Caco-2 (cell line): ENCODE results near the gene REV3L. TPM values are rescaled to one million over a fixed set of nuclear protein-coding genes. Genes with fewer than 3 reads are reported as not detected.

Experiments
- BruUV-seq: library from RNA; stranded (reverse); fragments of 400-500 nt; replicated peaks from 2 replicates; lab custom pipeline; 2021; lab: Mats Ljungman, UMichigan
- CTCF ChIA-PET: fragments of 300-600 bp; sonication (Branson Sonifier 250); formaldehyde crosslinking; loops from one replicate; lab custom pipeline; 2022; ENCODE audit warnings: antibody characterized with exemption; lab: Charles Lee
- POLR2A ChIA-PET: fragments of 300-600 bp; sonication (Branson Sonifier 250); formaldehyde crosslinking; loops from one replicate; lab custom pipeline; 2022; ENCODE audit warnings: antibody characterized with exemption; lab: Charles Lee
- DNase-seq, 2 experiments: peaks; one replicate each; pipeline versions ENCODE4 v3.0.0 to v3.0.0-alpha.2; 2020 to 2022
- H3K27me3 ChIP-seq: replicated peaks from 2 replicates; pipeline ENCODE4 v1.6.0; 2011; ENCODE audit warnings: low read length; ENCODE audit not compliant: control insufficient read depth, insufficient read depth
- H3K36me3 ChIP-seq: 2 replicates; pipeline ENCODE4 v1.5.1; 2011; ENCODE audit warnings: low read length; ENCODE audit not compliant: control insufficient read depth, insufficient read depth
- H3K4me1 ChIP-seq: fragments of 250-450 bp; sonication (Bioruptor Pico); 2 replicates; pipeline ENCODE4 v1.5.1; 2020; ENCODE audit warnings: mild to moderate bottlenecking
- H3K4me3 ChIP-seq: 2 replicates; pipeline ENCODE4 v1.5.1; 2011; ENCODE audit warnings: low read depth, mild to moderate bottlenecking, control low read depth, low read length
- H3K9me3 ChIP-seq: fragments of 250-450 bp; sonication (Bioruptor Pico); 2 replicates; pipeline ENCODE4 v1.5.1; 2020; ENCODE audit warnings: mild to moderate bottlenecking, moderate library complexity
- H3K27ac Mint-ChIP-seq: one replicate; pipeline ENCODE4 v1.8.0; 2022; ENCODE audit warnings: mixed read lengths; ENCODE audit not compliant: unreplicated experiment
- H3K27me3 Mint-ChIP-seq: one replicate; pipeline ENCODE4 v1.8.0; 2022; ENCODE audit warnings: mixed read lengths; ENCODE audit not compliant: insufficient read depth, unreplicated experiment
- H3K36me3 Mint-ChIP-seq: one replicate; pipeline ENCODE4 v1.8.0; 2022; ENCODE audit warnings: mild to moderate bottlenecking, mixed read lengths; ENCODE audit not compliant: insufficient read depth, unreplicated experiment
- H3K4me1 Mint-ChIP-seq: one replicate; pipeline ENCODE4 v1.8.0; 2022; ENCODE audit warnings: low read depth, mixed read lengths; ENCODE audit not compliant: unreplicated experiment
- H3K4me3 Mint-ChIP-seq: one replicate; pipeline ENCODE4 v1.8.0; 2022; ENCODE audit warnings: mild to moderate bottlenecking, moderate library complexity, mixed read lengths; ENCODE audit not compliant: unreplicated experiment
- H3K9me3 Mint-ChIP-seq: one replicate; pipeline ENCODE4 v1.8.0; 2022; ENCODE audit warnings: mixed read lengths; ENCODE audit not compliant: unreplicated experiment
- intact Hi-C: fragments of 100-400 bp; cut with micrococcal nuclease; formaldehyde crosslinking; loops from one replicate; pipeline ENCODE4 v1.10.0; 2022; ENCODE audit not compliant: unreplicated experiment
- total RNA-seq: library from RNA; stranded (reverse); gene quantifications from 2 replicates; pipeline ENCODE4 v1.2.3, GENCODE V29; 2022
- TF ChIP-seq, protein P1 (sequence below), 2 experiments: fragments of 200-600 bp in 1 of 2; IDR thresholded peaks; 1 replicate in 1 of 2; 2 replicates in 1 of 2; pipeline versions ENCODE4 v1.5.1 to v1.8.0; 2011 to 2022; ENCODE audit warnings: antibody characterized with exemption in 1 of 2, control low read depth in 1 of 2, inconsistent platforms in 1 of 2, low read depth in 1 of 2, low read length in 1 of 2, mild to moderate bottlenecking in 1 of 2, moderate library complexity in 1 of 2; ENCODE audit not compliant: insufficient read depth in 1 of 2, severe bottlenecking in 1 of 2, unreplicated experiment in 1 of 2

The REV3L gene
- total RNA-seq, 1 experiment from 2014 or later = 22.2 TPM

- no TSS peak for BruUV-seq
- peaks cover 5% of the 10 kb centered on the region for H3K36me3 Mint-ChIP-seq
- no peak overlapping the region for H3K4me3 ChIP-seq
- H3K4me1 ChIP-seq = peaks cover 26% of the 10 kb centered on the region
- no peaks in the 10 kb centered on the region for H3K27me3 Mint-ChIP-seq
- H3K27me3 ChIP-seq = no peaks in the 10 kb centered on the region
- intact Hi-C loops = no loop called here
- H3K36me3 ChIP-seq = no peaks in the 10 kb centered on the region
- TF ChIP-seq, protein P1, sequence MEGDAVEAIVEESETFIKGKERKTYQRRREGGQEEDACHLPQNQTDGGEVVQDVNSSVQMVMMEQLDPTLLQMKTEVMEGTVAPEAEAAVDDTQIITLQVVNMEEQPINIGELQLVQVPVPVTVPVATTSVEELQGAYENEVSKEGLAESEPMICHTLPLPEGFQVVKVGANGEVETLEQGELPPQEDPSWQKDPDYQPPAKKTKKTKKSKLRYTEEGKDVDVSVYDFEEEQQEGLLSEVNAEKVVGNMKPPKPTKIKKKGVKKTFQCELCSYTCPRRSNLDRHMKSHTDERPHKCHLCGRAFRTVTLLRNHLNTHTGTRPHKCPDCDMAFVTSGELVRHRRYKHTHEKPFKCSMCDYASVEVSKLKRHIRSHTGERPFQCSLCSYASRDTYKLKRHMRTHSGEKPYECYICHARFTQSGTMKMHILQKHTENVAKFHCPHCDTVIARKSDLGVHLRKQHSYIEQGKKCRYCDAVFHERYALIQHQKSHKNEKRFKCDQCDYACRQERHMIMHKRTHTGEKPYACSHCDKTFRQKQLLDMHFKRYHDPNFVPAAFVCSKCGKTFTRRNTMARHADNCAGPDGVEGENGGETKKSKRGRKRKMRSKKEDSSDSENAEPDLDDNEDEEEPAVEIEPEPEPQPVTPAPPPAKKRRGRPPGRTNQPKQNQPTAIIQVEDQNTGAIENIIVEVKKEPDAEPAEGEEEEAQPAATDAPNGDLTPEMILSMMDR (IDR thresholded peaks at IDR 0.05; ENCODE audit: insufficient read depth in 1 of 2, low read depth in 1 of 2, low read length in 1 of 2, severe bottlenecking in 1 of 2, unreplicated experiment in 1 of 2) = no peak
- DNase-seq = no peak
- no peaks in the 10 kb centered on the region for H3K4me1 Mint-ChIP-seq
- peaks cover 28% of the 10 kb centered on the region for H3K9me3 Mint-ChIP-seq
- H3K9me3 ChIP-seq = 0 out of 2 replicates have a peak, but pooled peaks cover 3% of the 10 kb centered on the region
- H3K4me3 Mint-ChIP-seq = no peak overlapping the region
- CTCF ChIA-PET = no interaction called here
- POLR2A ChIA-PET = no interaction called here
- H3K27ac Mint-ChIP-seq = no peak overlapping the region
These were observed 21.2 kb downstream of the REV3L start for GRCh38 chr6:111461860-111462259.

GRCh38 chr6:111458670-111459232 is 24.3 kb downstream of the REV3L start:
- POLR2A ChIA-PET = no interaction called here

DNA sequence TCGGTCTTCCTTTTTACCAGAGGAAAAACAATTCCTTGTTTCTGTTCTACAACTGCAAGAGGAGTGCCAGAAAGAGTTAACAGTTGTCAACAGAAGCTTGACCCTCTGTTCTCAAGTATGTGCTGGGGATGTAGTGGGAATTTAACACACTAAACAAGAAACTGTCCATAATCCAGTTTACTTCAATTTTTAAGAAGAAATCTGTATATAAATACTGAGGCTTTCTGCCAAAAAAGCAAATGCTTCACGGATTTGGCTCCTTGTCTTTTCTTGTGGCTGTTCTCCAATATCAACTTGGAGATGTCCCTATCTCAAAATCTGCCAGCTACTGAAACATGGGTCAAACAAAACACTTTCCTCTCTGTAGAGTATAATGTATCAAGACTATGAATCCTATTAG is 26.8 kb downstream of the REV3L start:
- intact Hi-C loops = no loop called here
- ChIA-PET POLR2A (no interaction called here), CTCF (no interaction called here)
- H3K27me3 ChIP-seq = no peaks in the 10 kb centered on the region
- H3K27me3 Mint-ChIP-seq = no peaks in the 10 kb centered on the region
- no TSS peak for BruUV-seq
- H3K9me3 ChIP-seq = 0 out of 2 replicates have a peak, but pooled peaks cover 3% of the 10 kb centered on the region
- peaks cover 5% of the 10 kb centered on the region for H3K36me3 Mint-ChIP-seq
- TF ChIP-seq, protein P1 (IDR thresholded peaks at IDR 0.05; ENCODE audit: insufficient read depth in 1 of 2, low read depth in 1 of 2, low read length in 1 of 2, severe bottlenecking in 1 of 2, unreplicated experiment in 1 of 2) = no peak
- no peak overlapping the region for H3K4me3 ChIP-seq
- H3K9me3 Mint-ChIP-seq = peaks cover 28% of the 10 kb centered on the region
- H3K36me3 ChIP-seq = no peaks in the 10 kb centered on the region; the same call in 1 of the 2 replicates
- DNase-seq = no peak
- no peaks in the 10 kb centered on the region for H3K4me1 ChIP-seq
- H3K4me3 Mint-ChIP-seq = no peak overlapping the region
- H3K27ac Mint-ChIP-seq = no peak overlapping the region
- H3K4me1 Mint-ChIP-seq = peaks cover 4% of the 10 kb centered on the region

More at GRCh38 chr6:111458670-111459232, 24.3 kb downstream of the REV3L start:
- H3K9me3 Mint-ChIP-seq = peaks cover 28% of the 10 kb centered on the region
- intact Hi-C loops = no loop called here
- H3K27ac Mint-ChIP-seq = no peak overlapping the region
- DNase-seq = no peak
- peaks cover 5% of the 10 kb centered on the region for H3K36me3 Mint-ChIP-seq
- H3K27me3 Mint-ChIP-seq = no peaks in the 10 kb centered on the region
- H3K4me3 Mint-ChIP-seq = no peak overlapping the region
- Histone ChIP-seq H3K9me3 (0 out of 2 replicates have a peak, but pooled peaks cover 3% of the 10 kb centered on the region), H3K4me3 (no peak overlapping the region), H3K36me3 (no peaks in the 10 kb centered on the region; the same call in 1 of the 2 replicates), H3K4me1 (peaks cover 17% of the 10 kb centered on the region), H3K27me3 (no peaks in the 10 kb centered on the region)
- no TSS peak for BruUV-seq
- TF ChIP-seq, protein P1 (IDR thresholded peaks at IDR 0.05; ENCODE audit: insufficient read depth in 1 of 2, low read depth in 1 of 2, low read length in 1 of 2, severe bottlenecking in 1 of 2, unreplicated experiment in 1 of 2) = no peak
- peaks cover 4% of the 10 kb centered on the region for H3K4me1 Mint-ChIP-seq
- CTCF ChIA-PET = no interaction called here
